ENCODE measurements around the gene CTIF. TPM values are rescaled to one million over a fixed set of nuclear protein-coding genes. Genes with fewer than 3 reads are reported as not detected.

Gene CTIF
- total RNA-seq, 1 donor from 2014 or later: 67.9 TPM

- H3K4me1 Mint-ChIP-seq: peaks cover 69% of the 10 kb centered on the region
- no peak for TF ChIP-seq CTCF (IDR thresholded peaks at IDR 0.05; ENCODE audit: unreplicated experiment)
Observed at GRCh38 chr18:48857023-48857694, 318.3 kb downstream of the CTIF start.

GRCh38 chr18:48858676-48859075 lies 319.8 kb downstream of the CTIF start:
- DNase-seq (ENCODE audit: low spot score in 2 of 2, unreplicated experiment in 2 of 2): no peak
- Mint-ChIP-seq H3K4me3 (no peak overlapping the region), H3K36me3 (peaks cover 17% of the 10 kb centered on the region), H3K27me3 (ENCODE audit: low read depth) (no peaks in the 10 kb centered on the region), H3K4me1 (peaks cover 58% of the 10 kb centered on the region), H3K27ac (peak overlapping the region; percentile 76), H3K9me3 (no peaks in the 10 kb centered on the region)
- TF ChIP-seq CTCF (IDR thresholded peaks at IDR 0.05; ENCODE audit: unreplicated experiment): no peak

More at GRCh38 chr18:48857023-48857694, 318.3 kb downstream of the CTIF start:
- no peak overlapping the region for H3K4me3 Mint-ChIP-seq
- DNase-seq (ENCODE audit: low spot score in 2 of 2, unreplicated experiment in 2 of 2): no peak
- H3K27ac Mint-ChIP-seq: no peak overlapping the region
- no peaks in the 10 kb centered on the region for H3K9me3 Mint-ChIP-seq
- H3K36me3 Mint-ChIP-seq: peaks cover 16% of the 10 kb centered on the region
- no peaks in the 10 kb centered on the region for H3K27me3 Mint-ChIP-seq (ENCODE audit: low read depth)

DNA sequence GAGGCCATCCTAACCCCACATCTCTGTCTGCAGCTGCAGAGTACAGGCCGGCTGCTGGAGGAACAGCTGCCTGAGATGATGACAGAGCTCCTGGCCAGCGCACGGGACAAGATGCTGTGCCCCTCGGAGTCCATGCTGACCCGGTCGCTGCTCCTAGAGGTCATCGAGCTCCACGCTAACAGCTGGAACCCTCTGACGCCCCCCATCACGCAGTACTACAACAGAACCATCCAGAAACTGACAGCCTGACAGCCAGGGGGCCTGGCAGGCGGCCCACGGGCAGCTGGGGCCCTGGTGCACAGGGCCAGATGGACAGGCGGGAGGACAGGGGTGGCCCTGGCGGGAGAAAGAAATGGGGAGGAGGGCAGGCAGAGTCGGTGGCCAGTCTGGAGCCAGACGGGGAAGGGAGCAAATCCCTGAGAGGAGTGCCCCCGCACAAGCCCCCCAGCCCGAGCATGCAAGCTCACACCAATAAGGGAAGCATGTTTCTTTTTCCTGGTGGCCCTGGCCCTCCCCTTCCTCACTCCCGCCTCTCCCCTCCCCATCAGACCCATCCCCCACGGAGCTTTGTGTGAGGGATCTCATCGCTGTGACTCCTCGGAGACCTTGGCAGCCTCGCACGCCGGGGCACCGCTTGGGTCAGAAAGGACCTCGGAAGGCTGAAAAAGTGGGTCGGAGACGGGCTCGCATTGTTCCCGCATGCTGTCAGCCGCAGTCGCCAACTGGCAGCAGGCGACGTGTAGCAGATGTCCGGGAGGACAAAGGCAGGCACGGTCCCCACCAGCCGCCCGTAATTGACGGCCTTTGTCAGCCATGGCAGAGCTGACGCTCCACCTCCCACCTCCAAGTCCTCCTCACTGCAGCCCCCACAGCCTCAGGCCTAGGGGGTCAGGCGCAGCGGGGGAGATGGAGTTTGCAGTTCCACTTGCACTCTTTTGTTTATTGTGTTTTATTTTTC lies 320.8 kb downstream of the CTIF start:
- DNase-seq (ENCODE audit: low spot score in 2 of 2, unreplicated experiment in 2 of 2): no peak
- Mint-ChIP-seq H3K36me3 (peaks cover 19% of the 10 kb centered on the region), H3K4me1 (peaks cover 50% of the 10 kb centered on the region), H3K9me3 (no peaks in the 10 kb centered on the region), H3K27ac (peak overlapping the region; percentile 93), H3K4me3 (peak overlapping the region; percentile 22), H3K27me3 (ENCODE audit: low read depth) (no peaks in the 10 kb centered on the region)
- no peak for TF ChIP-seq CTCF (IDR thresholded peaks at IDR 0.05; ENCODE audit: unreplicated experiment)

DNA sequence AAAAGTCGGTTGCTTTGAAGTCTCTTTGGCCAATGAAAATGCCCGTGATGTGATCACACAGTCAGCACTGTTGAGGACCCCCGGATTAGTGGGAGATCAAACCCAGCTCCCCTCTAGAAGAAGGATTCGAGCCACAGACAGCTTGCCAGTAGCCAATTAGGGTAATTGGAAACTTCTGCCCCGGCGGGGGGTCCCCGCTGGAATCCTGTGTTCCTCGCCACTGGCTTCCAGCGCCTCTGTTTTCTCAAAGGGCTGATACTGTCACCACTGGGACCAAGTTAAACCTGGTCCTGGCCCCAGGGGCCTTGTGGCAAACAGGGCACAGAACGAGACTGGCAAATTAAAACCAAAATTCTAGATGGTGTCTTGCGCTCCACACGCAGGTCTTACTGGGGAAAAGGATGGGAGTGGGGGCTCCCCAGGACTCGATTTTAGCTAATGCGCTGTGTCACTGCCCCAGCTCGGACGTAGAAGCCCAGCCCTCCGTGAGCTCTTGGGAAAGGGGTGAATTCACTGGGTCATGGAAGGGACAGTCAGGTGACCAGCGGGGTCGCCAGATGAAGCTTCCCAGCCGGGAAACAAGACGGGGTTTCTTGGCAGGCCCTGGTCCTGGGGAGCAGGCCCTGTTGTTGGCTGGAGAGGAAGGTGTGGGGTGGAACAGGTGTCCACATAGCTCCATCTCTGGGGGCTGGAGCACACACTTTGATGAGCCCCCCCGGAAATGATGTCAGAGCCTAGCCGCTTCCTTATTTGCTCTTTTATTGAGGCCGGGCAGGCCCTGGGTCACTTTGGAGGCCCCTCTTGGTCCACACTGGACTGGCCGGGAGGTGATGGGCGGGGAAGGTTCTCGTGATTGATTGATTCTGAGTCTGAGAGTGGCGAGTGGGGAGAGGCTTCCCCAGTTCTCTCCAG lies 321.7 kb downstream of the CTIF start:
- TF ChIP-seq CTCF (IDR thresholded peaks at IDR 0.05; ENCODE audit: unreplicated experiment): no peak
- Mint-ChIP-seq H3K4me3 (peak overlapping the region; percentile 10), H3K27ac (peak overlapping the region; percentile 93), H3K4me1 (peaks cover 48% of the 10 kb centered on the region), H3K36me3 (peaks cover 22% of the 10 kb centered on the region), H3K27me3 (ENCODE audit: low read depth) (no peaks in the 10 kb centered on the region), H3K9me3 (no peaks in the 10 kb centered on the region)
- no peak for DNase-seq (ENCODE audit: low spot score in 2 of 2, unreplicated experiment in 2 of 2)

- H3K27ac Mint-ChIP-seq: peak overlapping the region; percentile 93
- H3K27me3 Mint-ChIP-seq (ENCODE audit: low read depth): no peaks in the 10 kb centered on the region
- no peak overlapping the region for H3K4me3 Mint-ChIP-seq
- H3K36me3 Mint-ChIP-seq: peaks cover 22% of the 10 kb centered on the region
- H3K4me1 Mint-ChIP-seq: peaks cover 42% of the 10 kb centered on the region
- peaks cover 4% of the 10 kb centered on the region for H3K9me3 Mint-ChIP-seq
- no peak for DNase-seq (ENCODE audit: low spot score in 2 of 2, unreplicated experiment in 2 of 2)
- TF ChIP-seq CTCF (IDR thresholded peaks at IDR 0.05; ENCODE audit: unreplicated experiment): no peak
Observed at GRCh38 chr18:48861181-48861708, 322.4 kb downstream of the CTIF start.

Measured in mesothelial cell of epicardium (in vitro differentiated cells).